ENCODE results near the gene OR2A5.

Gene OR2A5

DNA sequence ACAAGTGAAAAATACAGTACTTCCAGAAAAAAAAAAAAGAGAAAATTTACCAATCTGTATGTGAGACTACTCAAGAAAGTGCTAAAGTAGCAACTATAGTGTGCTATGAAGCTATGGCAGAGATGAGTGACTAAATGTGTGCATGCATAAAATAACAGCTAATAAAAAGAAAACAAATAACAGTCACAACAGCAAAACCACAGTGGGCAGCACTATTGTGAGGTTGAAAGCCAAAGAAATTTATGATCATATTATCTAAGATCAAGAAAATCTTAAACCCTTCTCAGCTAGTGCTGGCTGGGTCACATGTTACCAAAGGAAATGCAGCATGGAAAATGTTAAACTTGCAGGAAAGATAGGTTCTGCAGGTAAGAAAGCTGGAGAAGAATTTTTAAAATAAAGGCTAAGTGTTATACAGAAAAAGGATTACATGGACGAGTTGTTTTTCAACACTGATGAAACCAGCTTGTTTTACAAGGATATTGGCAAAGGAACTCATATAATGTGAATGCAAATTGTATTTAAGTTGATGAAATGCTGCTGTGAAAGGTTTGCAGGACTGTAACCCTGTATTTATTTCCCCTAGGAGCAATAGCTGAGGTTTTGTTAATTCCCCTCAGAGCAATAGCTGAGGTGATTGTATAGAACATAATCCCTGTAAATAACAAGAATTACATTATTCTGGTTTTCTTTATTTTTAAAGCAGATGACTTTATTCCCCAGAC is 15.6 kb upstream of the OR2A5 start:
- Histone ChIP-seq H3K4me3 (ENCODE audit: control insufficient read depth in 1 of 7, extremely low read depth in 1 of 7, insufficient read depth in 4 of 7, low read depth in 2 of 7, low read length in 6 of 7) (no peak overlapping the region), H3K9me3 (ENCODE audit: control extremely low read depth in 1 of 5, control insufficient read depth in 4 of 5, insufficient read depth in 2 of 5, low read depth in 1 of 5, low read length in 4 of 5) (no peaks in the 10 kb centered on the region), H3K36me3 (ENCODE audit: control insufficient read depth in 4 of 4, insufficient read depth in 4 of 4, low read length in 3 of 4) (no peaks in the 10 kb centered on the region), H3K27ac (ENCODE audit: insufficient read depth in 1 of 2, low read depth in 1 of 2, low read length in 2 of 2, poor library complexity in 1 of 2, severe bottlenecking in 2 of 2) (no peak overlapping the region), H3K27me3 (replicated peaks in 2 of 5; ENCODE audit: control insufficient read depth in 4 of 5, insufficient read depth in 5 of 5, low read length in 4 of 5) (no peaks in the 10 kb centered on the region), H3K4me1 (ENCODE audit: control extremely low read depth in 1 of 4, control insufficient read depth in 4 of 4, insufficient read depth in 4 of 4, low read length in 3 of 4) (peaks cover 0 to 4% (median 0%) of the 10 kb centered on the region in 4 experiments)
- POLR2A ChIA-PET: no interaction called here
- 40% methylated on average over 1 of the region's 1 CpG for WGBS (ENCODE audit: insufficient coverage)
- no peak for DNase-seq
- CTCF ChIA-PET: interaction anchor here (1.2 kb wide), 1 partner anchor 9 kb away, joined by 4 read pairs; no protein-coding TSS in a partner anchor

DNA sequence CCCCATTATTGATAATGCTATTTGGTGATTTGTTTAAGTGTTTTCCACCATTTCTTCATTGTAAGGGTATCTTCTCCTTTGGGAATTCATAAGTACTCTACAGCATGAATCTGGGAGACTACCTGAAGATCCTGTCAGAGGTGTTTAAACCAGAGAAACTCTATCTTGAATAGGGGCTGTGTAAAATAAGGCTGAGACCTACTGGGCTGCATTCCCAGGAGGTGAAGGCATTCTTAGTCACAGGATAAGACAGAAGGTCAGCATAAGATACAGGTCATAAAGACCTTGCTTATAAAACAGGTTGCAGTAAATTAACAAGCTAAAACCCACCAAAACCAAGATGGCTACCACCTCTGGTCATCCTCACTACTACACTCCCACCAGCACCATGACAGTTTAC is 13.4 kb upstream of the OR2A5 start:
- ChIA-PET CTCF (no interaction called here), POLR2A (no interaction called here)
- no peak overlapping the region for H3K4me3 ChIP-seq (ENCODE audit: control insufficient read depth in 1 of 7, extremely low read depth in 1 of 7, insufficient read depth in 4 of 7, low read depth in 2 of 7, low read length in 6 of 7)
- no peaks in the 10 kb centered on the region for H3K27me3 ChIP-seq (replicated peaks in 2 of 5; ENCODE audit: control insufficient read depth in 4 of 5, insufficient read depth in 5 of 5, low read length in 4 of 5)
- no peak overlapping the region for H3K27ac ChIP-seq (ENCODE audit: insufficient read depth in 1 of 2, low read depth in 1 of 2, low read length in 2 of 2, poor library complexity in 1 of 2, severe bottlenecking in 2 of 2)
- no peaks in the 10 kb centered on the region for H3K36me3 ChIP-seq (ENCODE audit: control insufficient read depth in 4 of 4, insufficient read depth in 4 of 4, low read length in 3 of 4)
- peaks cover 0 to 4% (median 0%) of the 10 kb centered on the region in 4 experiments for H3K4me1 ChIP-seq (ENCODE audit: control extremely low read depth in 1 of 4, control insufficient read depth in 4 of 4, insufficient read depth in 4 of 4, low read length in 3 of 4)
- H3K9me3 ChIP-seq (ENCODE audit: control extremely low read depth in 1 of 5, control insufficient read depth in 4 of 5, insufficient read depth in 2 of 5, low read depth in 1 of 5, low read length in 4 of 5): no peaks in the 10 kb centered on the region
- no peak for DNase-seq

DNA sequence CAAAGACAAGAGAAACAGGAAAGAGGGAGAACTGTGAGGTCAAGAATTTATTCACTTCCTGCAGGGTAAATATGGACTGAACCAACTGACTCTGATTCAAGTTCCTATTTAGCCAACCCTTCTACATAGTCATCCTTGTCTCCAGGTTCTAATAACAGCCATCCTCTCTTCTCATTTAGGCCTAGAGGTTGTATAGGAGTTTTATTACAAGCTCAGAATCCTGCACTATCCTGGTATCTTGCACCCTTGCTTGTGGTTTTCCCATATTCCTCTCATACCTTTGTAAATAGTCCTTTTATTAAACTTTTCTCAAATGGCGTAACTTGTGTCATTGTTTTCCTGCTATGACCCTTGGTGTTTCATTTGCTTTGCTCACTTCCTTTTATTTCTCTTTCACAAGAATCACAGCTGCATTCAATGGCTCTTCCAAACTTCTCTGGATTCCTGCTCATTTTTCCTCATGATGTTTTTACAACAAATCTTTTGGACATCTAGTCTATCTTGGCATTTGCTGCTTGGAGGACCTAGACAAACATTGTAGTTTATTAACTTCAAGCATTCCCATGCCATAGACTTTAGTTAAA is 12.4 kb upstream of the OR2A5 start:
- no peaks in the 10 kb centered on the region for H3K36me3 ChIP-seq (ENCODE audit: control insufficient read depth in 4 of 4, insufficient read depth in 4 of 4, low read length in 3 of 4)
- CTCF ChIA-PET: no interaction called here
- POLR2A ChIA-PET: no interaction called here
- H3K4me3 ChIP-seq (ENCODE audit: control insufficient read depth in 1 of 7, extremely low read depth in 1 of 7, insufficient read depth in 4 of 7, low read depth in 2 of 7, low read length in 6 of 7): no peak overlapping the region
- no peaks in the 10 kb centered on the region for H3K9me3 ChIP-seq (ENCODE audit: control extremely low read depth in 1 of 5, control insufficient read depth in 4 of 5, insufficient read depth in 2 of 5, low read depth in 1 of 5, low read length in 4 of 5)
- H3K27me3 ChIP-seq (replicated peaks in 2 of 5; ENCODE audit: control insufficient read depth in 4 of 5, insufficient read depth in 5 of 5, low read length in 4 of 5): no peaks in the 10 kb centered on the region
- peaks cover 0 to 4% (median 0%) of the 10 kb centered on the region in 4 experiments for H3K4me1 ChIP-seq (ENCODE audit: control extremely low read depth in 1 of 4, control insufficient read depth in 4 of 4, insufficient read depth in 4 of 4, low read length in 3 of 4)
- WGBS (ENCODE audit: insufficient coverage): 67% methylated on average over 1 of the region's 1 CpG
- DNase-seq: no peak
- no peak overlapping the region for H3K27ac ChIP-seq (ENCODE audit: insufficient read depth in 1 of 2, low read depth in 1 of 2, low read length in 2 of 2, poor library complexity in 1 of 2, severe bottlenecking in 2 of 2)

DNA sequence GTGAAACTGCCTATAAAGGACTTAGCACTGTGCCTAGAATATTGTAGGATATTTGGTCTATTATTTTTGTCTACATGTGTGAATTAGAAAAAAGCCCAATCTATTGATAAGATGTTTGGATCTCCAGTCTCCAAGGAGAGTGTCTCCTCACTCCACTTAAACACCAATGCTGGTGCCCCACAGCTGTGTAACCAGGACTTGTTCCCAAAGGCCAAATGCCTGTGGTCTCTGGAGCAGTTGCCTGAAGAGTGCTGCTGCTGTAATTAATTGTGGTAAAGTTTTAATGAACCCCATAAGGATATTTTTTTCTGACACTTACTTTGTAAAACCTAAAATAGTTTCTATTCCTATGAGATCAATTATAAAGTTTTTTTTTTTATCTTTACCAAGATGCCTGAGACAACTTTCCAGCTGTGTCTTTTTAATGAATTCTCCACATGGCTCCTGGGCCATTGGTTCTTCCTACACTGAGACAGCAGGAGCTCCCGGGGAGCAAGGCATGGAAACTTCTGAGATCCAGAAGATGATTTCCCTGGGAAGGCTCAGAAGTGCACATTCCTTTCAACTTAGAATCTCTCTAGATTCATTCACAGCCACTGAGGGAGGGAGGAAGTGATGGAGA is 11.2 kb upstream of the OR2A5 start:
- POLR2A ChIA-PET: no interaction called here
- Histone ChIP-seq H3K4me3 (ENCODE audit: control insufficient read depth in 1 of 7, extremely low read depth in 1 of 7, insufficient read depth in 4 of 7, low read depth in 2 of 7, low read length in 6 of 7) (no peak overlapping the region), H3K36me3 (ENCODE audit: control insufficient read depth in 4 of 4, insufficient read depth in 4 of 4, low read length in 3 of 4) (no peaks in the 10 kb centered on the region), H3K27ac (ENCODE audit: insufficient read depth in 1 of 2, low read depth in 1 of 2, low read length in 2 of 2, poor library complexity in 1 of 2, severe bottlenecking in 2 of 2) (no peak overlapping the region), H3K9me3 (ENCODE audit: control extremely low read depth in 1 of 5, control insufficient read depth in 4 of 5, insufficient read depth in 2 of 5, low read depth in 1 of 5, low read length in 4 of 5) (no peaks in the 10 kb centered on the region), H3K4me1 (ENCODE audit: control extremely low read depth in 1 of 4, control insufficient read depth in 4 of 4, insufficient read depth in 4 of 4, low read length in 3 of 4) (peaks cover 0 to 4% (median 0%) of the 10 kb centered on the region in 4 experiments), H3K27me3 (replicated peaks in 2 of 5; ENCODE audit: control insufficient read depth in 4 of 5, insufficient read depth in 5 of 5, low read length in 4 of 5) (no peaks in the 10 kb centered on the region)
- no CpG with 5 or more reads among the region's 1 CpG for WGBS (ENCODE audit: insufficient coverage)
- no peak for DNase-seq
- CTCF ChIA-PET: interaction anchor here (1.6 kb wide), 1 partner anchor 11 kb away, joined by 6 read pairs; no protein-coding TSS in a partner anchor

DNA sequence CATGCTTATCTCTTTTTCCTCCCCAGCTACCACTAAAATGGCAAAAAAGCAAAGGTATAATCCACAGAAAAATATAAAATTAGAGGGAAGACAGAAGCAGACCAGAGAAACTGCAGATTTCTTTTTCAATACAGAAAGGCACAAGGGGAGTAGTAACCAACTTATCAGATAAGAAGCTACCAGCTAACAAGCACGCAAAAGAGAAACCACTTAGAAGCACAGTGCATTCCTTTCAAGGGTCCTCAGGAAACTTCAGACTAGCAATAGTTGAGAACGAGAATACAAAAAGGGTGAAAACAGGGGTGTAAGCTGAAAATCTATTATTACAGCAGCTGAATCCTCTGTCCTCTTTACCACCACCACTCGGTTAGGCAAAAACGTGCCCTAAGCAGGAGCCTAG is 9.9 kb upstream of the OR2A5 start:
- H3K27me3 ChIP-seq (replicated peaks in 2 of 5; ENCODE audit: control insufficient read depth in 4 of 5, insufficient read depth in 5 of 5, low read length in 4 of 5): no peaks in the 10 kb centered on the region
- no CpG with 5 or more reads among the region's 4 CpGs for WGBS (ENCODE audit: insufficient coverage)
- POLR2A ChIA-PET: no interaction called here
- H3K4me1 ChIP-seq (ENCODE audit: control extremely low read depth in 1 of 4, control insufficient read depth in 4 of 4, insufficient read depth in 4 of 4, low read length in 3 of 4): no peaks in the 10 kb centered on the region
- H3K4me3 ChIP-seq (ENCODE audit: control insufficient read depth in 1 of 7, extremely low read depth in 1 of 7, insufficient read depth in 4 of 7, low read depth in 2 of 7, low read length in 6 of 7): no peak overlapping the region
- H3K9me3 ChIP-seq (ENCODE audit: control extremely low read depth in 1 of 5, control insufficient read depth in 4 of 5, insufficient read depth in 2 of 5, low read depth in 1 of 5, low read length in 4 of 5): no peaks in the 10 kb centered on the region
- DNase-seq: no peak
- H3K36me3 ChIP-seq (ENCODE audit: control insufficient read depth in 4 of 4, insufficient read depth in 4 of 4, low read length in 3 of 4): no peaks in the 10 kb centered on the region
- H3K27ac ChIP-seq (ENCODE audit: insufficient read depth in 1 of 2, low read depth in 1 of 2, low read length in 2 of 2, poor library complexity in 1 of 2, severe bottlenecking in 2 of 2): no peak overlapping the region
- CTCF ChIA-PET: interaction anchor here (1.6 kb wide), 1 partner anchor 13 kb away, joined by 6 read pairs; no protein-coding TSS in a partner anchor

DNA sequence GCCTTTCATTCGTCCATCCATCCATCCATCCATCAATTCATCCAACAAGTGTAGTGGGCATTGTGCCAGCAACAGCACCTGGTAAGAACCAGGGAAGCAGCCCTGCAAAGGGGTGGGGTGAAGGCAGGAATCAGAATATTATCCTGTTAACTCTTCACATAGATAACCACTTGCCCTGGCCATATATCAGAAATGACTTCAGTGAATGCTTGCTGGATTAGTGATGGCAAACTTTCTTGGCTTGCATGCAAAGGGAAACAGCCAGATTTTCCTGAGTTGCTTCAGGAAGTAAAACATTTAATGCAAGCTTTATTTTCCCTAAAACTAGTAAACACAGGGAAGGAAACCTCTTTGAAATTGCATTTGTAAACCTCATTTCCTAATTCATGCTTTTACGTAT is 743 bp downstream of the OR2A5 start:
- H3K9me3 ChIP-seq (ENCODE audit: control extremely low read depth in 1 of 5, control insufficient read depth in 4 of 5, insufficient read depth in 2 of 5, low read depth in 1 of 5, low read length in 4 of 5): peaks cover 0 to 3% (median 0%) of the 10 kb centered on the region in 5 experiments
- CTCF ChIA-PET: no interaction called here
- POLR2A ChIA-PET: no interaction called here
- no peak overlapping the region for H3K27ac ChIP-seq (ENCODE audit: insufficient read depth in 1 of 2, low read depth in 1 of 2, low read length in 2 of 2, poor library complexity in 1 of 2, severe bottlenecking in 2 of 2)
- H3K4me1 ChIP-seq (ENCODE audit: control extremely low read depth in 1 of 4, control insufficient read depth in 4 of 4, insufficient read depth in 4 of 4, low read length in 3 of 4): no peaks in the 10 kb centered on the region
- 100% methylated on average over 1 of the region's 2 CpGs for WGBS (ENCODE audit: insufficient coverage)
- no peaks in the 10 kb centered on the region for H3K27me3 ChIP-seq (replicated peaks in 2 of 5; ENCODE audit: control insufficient read depth in 4 of 5, insufficient read depth in 5 of 5, low read length in 4 of 5)
- no peak for DNase-seq
- no peaks in the 10 kb centered on the region for H3K36me3 ChIP-seq (ENCODE audit: control insufficient read depth in 4 of 4, insufficient read depth in 4 of 4, low read length in 3 of 4)
- no peak overlapping the region for H3K4me3 ChIP-seq (ENCODE audit: control insufficient read depth in 1 of 7, extremely low read depth in 1 of 7, insufficient read depth in 4 of 7, low read depth in 2 of 7, low read length in 6 of 7)

DNA sequence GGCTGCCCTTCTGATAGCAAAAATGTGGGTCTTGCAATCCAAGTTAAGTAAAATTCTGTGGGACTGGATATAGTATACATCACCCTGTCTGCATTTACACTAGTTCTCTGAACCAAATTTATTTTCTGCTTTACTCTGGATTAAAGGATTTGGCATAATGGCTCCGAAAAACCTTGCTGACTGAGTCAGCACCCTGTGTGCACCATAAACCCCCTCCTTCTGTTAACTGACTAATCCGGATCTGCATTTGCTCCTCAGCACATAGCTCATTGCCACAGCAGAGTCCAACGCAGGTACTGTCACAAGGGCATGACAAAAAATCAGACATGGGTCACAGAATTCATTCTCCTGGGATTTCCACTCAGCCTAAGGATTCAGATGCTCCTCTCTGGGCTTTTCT is 1.3 kb downstream of the OR2A5 start:
- Histone ChIP-seq H3K4me1 (ENCODE audit: control extremely low read depth in 1 of 4, control insufficient read depth in 4 of 4, insufficient read depth in 4 of 4, low read length in 3 of 4) (no peaks in the 10 kb centered on the region), H3K9me3 (ENCODE audit: control extremely low read depth in 1 of 5, control insufficient read depth in 4 of 5, insufficient read depth in 2 of 5, low read depth in 1 of 5, low read length in 4 of 5) (peaks cover 0 to 3% (median 0%) of the 10 kb centered on the region in 5 experiments), H3K36me3 (ENCODE audit: control insufficient read depth in 4 of 4, insufficient read depth in 4 of 4, low read length in 3 of 4) (no peaks in the 10 kb centered on the region), H3K4me3 (ENCODE audit: control insufficient read depth in 1 of 7, extremely low read depth in 1 of 7, insufficient read depth in 4 of 7, low read depth in 2 of 7, low read length in 6 of 7) (no peak overlapping the region), H3K27ac (ENCODE audit: insufficient read depth in 1 of 2, low read depth in 1 of 2, low read length in 2 of 2, poor library complexity in 1 of 2, severe bottlenecking in 2 of 2) (no peak overlapping the region), H3K27me3 (replicated peaks in 2 of 5; ENCODE audit: control insufficient read depth in 4 of 5, insufficient read depth in 5 of 5, low read length in 4 of 5) (no peaks in the 10 kb centered on the region)
- ChIA-PET POLR2A (no interaction called here), CTCF (no interaction called here)
- WGBS (ENCODE audit: insufficient coverage): 100% methylated on average over 2 of the region's 3 CpGs
- DNase-seq: no peak
